Stimulated activated CD4-positive, alpha-beta T cell treated with anti-CD3 and anti-CD28 coated beads, Interleukin-2, amount 100 ng/mL, for 24 hours (primary cell): ENCODE results near the gene SLC9A3.

ENCODE experiments used
- DNase-seq, 2 donors: peaks; one replicate each; pipeline ENCODE4 v3.0.0-alpha.2; 2020

Gene SLC9A3

GRCh38 chr5:425714-426113 lies 98.5 kb downstream of the SLC9A3 start:
- DNase-seq = no peak

- no peak for DNase-seq
Measured at GRCh38 chr5:424301-425110, 99.7 kb downstream of the SLC9A3 start.

- no peak for DNase-seq
Measured at GRCh38 chr5:423626-424261, 100.5 kb downstream of the SLC9A3 start.

GRCh38 chr5:423233-423565 lies 101.0 kb downstream of the SLC9A3 start:
- no peak for DNase-seq

GRCh38 chr5:422323-423232 lies 101.7 kb downstream of the SLC9A3 start:
- no peak for DNase-seq

DNA sequence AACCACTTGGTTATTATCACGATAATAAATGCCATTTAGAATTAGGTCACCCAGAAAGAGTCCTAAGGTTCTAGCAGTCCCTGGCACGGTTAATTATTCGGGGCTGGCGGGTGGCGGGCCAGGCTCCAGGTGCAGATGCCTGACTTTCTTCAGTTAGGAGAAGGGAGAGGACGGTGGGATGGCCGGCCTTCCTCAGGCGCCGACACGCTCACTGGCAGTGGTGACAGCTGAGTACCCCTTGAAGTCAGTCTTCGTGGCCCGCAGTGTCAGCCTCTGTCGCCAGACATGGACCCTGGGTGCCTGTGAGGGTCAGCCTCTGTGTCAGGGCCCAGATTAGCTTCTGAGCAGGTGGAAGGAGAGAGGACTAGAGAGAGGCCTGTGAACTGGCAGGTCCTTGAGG lies 102.3 kb downstream of the SLC9A3 start:
- no peak for DNase-seq

- no peak for DNase-seq
Measured at GRCh38 chr5:421287-421880, 102.9 kb downstream of the SLC9A3 start.

DNA sequence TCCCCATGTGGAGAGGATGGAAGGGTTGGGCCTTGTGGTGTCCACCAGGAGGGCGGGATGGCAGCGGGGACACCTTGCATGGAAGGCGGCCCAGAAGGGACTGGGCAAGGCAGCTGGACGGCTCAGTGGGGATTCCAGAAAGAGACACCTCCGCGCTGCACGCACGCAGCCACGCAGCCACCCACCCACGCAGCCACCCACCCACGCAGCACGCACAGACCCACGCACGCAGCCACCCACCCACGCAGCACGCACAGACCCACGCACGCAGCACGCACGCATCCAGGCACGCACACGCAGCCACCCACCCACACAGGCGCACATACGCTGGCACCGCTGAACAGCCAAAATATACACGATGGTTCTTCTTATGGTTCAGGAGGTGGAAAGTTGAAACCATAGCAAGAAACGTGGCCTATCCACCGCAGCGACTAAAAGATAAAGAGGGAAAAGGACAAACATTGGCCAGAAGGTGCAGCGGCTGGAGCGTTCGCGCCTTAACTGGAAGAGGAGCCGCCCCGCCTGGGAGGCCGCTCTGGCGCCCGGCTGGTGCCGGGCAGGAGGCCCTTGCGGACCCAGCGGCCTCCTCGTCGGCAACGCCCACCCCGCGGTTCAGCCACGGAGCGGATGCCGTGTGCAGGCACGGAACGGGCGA lies 103.5 kb downstream of the SLC9A3 start:
- no peak for DNase-seq
